Nephron progenitor cell (in vitro differentiated cells): ENCODE data around the gene FAM169A.

Experiments used
- DNase-seq: peaks from one replicate; pipeline ENCODE4 v3.0.0; 2021
- H3K27ac Mint-ChIP-seq: 2 replicates; pipeline ENCODE4 v1.8.0; 2021; ENCODE audit warnings: mild to moderate bottlenecking, moderate library complexity, mixed read lengths
- H3K27me3 Mint-ChIP-seq: 2 replicates; pipeline ENCODE4 v1.8.0; 2021; ENCODE audit warnings: mild to moderate bottlenecking, low read depth, mixed read lengths; ENCODE audit not compliant: poor library complexity
- H3K36me3 Mint-ChIP-seq: 2 replicates; pipeline ENCODE4 v1.8.0; 2021; ENCODE audit warnings: low read depth, mixed read lengths
- H3K4me1 Mint-ChIP-seq: 2 replicates; pipeline ENCODE4 v1.8.0; 2021; ENCODE audit warnings: mixed read lengths
- H3K4me3 Mint-ChIP-seq: 2 replicates; pipeline ENCODE4 v1.8.0; 2021; ENCODE audit warnings: mild to moderate bottlenecking, moderate library complexity, mixed read lengths
- H3K9me3 Mint-ChIP-seq: 2 replicates; pipeline ENCODE4 v1.8.0; 2021; ENCODE audit warnings: mild to moderate bottlenecking, moderate library complexity, mixed read lengths
- CTCF ChIP-seq: fragments of 200-600 bp; sonication (generic); IDR thresholded peaks from 2 replicates; pipeline ENCODE4 v1.5.0; 2021; ENCODE audit warnings: antibody characterized with exemption

The FAM169A gene

GRCh38 chr5:74822288-74822687, 43.9 kb downstream of the FAM169A start:
- Mint-ChIP-seq H3K4me1 (no peaks in the 10 kb centered on the region), H3K4me3 (no peak overlapping the region), H3K27ac (no peak overlapping the region), H3K36me3 (peaks cover 4% of the 10 kb centered on the region), H3K9me3 (no peaks in the 10 kb centered on the region), H3K27me3 (no peaks in the 10 kb centered on the region)
- TF ChIP-seq CTCF: no peak
- DNase-seq: no peak

- H3K36me3 Mint-ChIP-seq: peaks cover 26% of the 10 kb centered on the region
Observed at GRCh38 chr5:74816875-74817274, 49.3 kb downstream of the FAM169A start.

GRCh38 chr5:74810915-74811314, 55.3 kb downstream of the FAM169A start:
- DNase-seq: no peak
- Mint-ChIP-seq H3K27me3 (no peaks in the 10 kb centered on the region), H3K4me3 (no peak overlapping the region)

More at GRCh38 chr5:74816875-74817274, 49.3 kb downstream of the FAM169A start:
- Mint-ChIP-seq H3K27me3 (no peaks in the 10 kb centered on the region), H3K9me3 (no peaks in the 10 kb centered on the region), H3K4me1 (no peaks in the 10 kb centered on the region), H3K27ac (no peak overlapping the region), H3K4me3 (no peak overlapping the region)
- TF ChIP-seq CTCF: no peak
- no peak for DNase-seq

GRCh38 chr5:74801941-74802340, 64.2 kb downstream of the FAM169A start:
- no peak for DNase-seq
- Mint-ChIP-seq H3K27me3 (no peaks in the 10 kb centered on the region), H3K4me1 (no peaks in the 10 kb centered on the region), H3K36me3 (peaks cover 26% of the 10 kb centered on the region), H3K9me3 (no peaks in the 10 kb centered on the region), H3K4me3 (no peak overlapping the region), H3K27ac (no peak overlapping the region)
- TF ChIP-seq CTCF: no peak

More at GRCh38 chr5:74810915-74811314, 55.3 kb downstream of the FAM169A start:
- no peaks in the 10 kb centered on the region for H3K9me3 Mint-ChIP-seq
- H3K27ac Mint-ChIP-seq: no peak overlapping the region
- no peak for TF ChIP-seq CTCF
- H3K36me3 Mint-ChIP-seq: peaks cover 43% of the 10 kb centered on the region
- no peaks in the 10 kb centered on the region for H3K4me1 Mint-ChIP-seq

- Mint-ChIP-seq H3K4me3 (no peak overlapping the region), H3K4me1 (no peaks in the 10 kb centered on the region), H3K36me3 (peaks cover 32% of the 10 kb centered on the region), H3K27ac (no peak overlapping the region), H3K9me3 (no peaks in the 10 kb centered on the region), H3K27me3 (no peaks in the 10 kb centered on the region)
- TF ChIP-seq CTCF: no peak
- no peak for DNase-seq
Observed at GRCh38 chr5:74801197-74801596, 65.0 kb downstream of the FAM169A start.
